ENCODE data around the gene PYCR2. TPM values are rescaled to one million over a fixed set of nuclear protein-coding genes. Genes with fewer than 3 reads are reported as not detected.

The PYCR2 gene
- polyA plus RNA-seq, 1 experiment, result 29.4 TPM

DNA sequence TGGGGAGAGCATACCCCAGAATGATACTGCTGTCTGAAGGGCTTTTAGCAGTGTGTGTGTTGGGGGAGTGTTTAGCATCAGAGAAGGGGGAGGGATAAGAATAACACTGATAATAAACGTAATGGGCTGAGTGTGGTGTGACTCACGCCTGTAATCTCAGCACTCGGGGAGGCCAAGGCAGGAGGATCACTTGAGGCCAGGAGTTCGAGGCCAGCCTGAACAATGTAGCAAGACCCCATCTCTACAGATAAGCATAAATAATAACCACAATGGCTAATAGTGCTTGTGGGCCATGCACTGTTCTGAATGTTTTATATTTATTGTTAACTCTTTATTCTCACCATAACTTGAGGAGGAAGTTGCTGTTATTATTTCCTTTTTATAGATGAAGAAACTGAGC, 19.5 kb upstream of the PYCR2 start:
- POLR2A ChIA-PET, result no interaction called here
- Histone ChIP-seq H3K27ac (ENCODE audit: low read depth, low read length) (no peak overlapping the region), H3K27me3 (ENCODE audit: control insufficient read depth, insufficient read depth, low read length) (peaks cover 16% of the 10 kb centered on the region), H3K9me3 (ENCODE audit: control insufficient read depth, insufficient read depth, low read length) (no peaks in the 10 kb centered on the region; the same call in 1 of the 2 replicates), H3K4me3 (ENCODE audit: low read depth, low read length) (no peak overlapping the region)
- DNase-seq (ENCODE audit: low read depth, low spot score), result no peak
- CTCF ChIA-PET, result interaction anchor here (0.7 kb wide), 1 partner anchor 469 kb away, joined by 3 read pairs; no protein-coding TSS in a partner anchor
- TF ChIP-seq, protein P1, sequence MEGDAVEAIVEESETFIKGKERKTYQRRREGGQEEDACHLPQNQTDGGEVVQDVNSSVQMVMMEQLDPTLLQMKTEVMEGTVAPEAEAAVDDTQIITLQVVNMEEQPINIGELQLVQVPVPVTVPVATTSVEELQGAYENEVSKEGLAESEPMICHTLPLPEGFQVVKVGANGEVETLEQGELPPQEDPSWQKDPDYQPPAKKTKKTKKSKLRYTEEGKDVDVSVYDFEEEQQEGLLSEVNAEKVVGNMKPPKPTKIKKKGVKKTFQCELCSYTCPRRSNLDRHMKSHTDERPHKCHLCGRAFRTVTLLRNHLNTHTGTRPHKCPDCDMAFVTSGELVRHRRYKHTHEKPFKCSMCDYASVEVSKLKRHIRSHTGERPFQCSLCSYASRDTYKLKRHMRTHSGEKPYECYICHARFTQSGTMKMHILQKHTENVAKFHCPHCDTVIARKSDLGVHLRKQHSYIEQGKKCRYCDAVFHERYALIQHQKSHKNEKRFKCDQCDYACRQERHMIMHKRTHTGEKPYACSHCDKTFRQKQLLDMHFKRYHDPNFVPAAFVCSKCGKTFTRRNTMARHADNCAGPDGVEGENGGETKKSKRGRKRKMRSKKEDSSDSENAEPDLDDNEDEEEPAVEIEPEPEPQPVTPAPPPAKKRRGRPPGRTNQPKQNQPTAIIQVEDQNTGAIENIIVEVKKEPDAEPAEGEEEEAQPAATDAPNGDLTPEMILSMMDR (IDR thresholded peaks at IDR 0.05; ENCODE audit: low read depth, low read length), result no peak

DNA sequence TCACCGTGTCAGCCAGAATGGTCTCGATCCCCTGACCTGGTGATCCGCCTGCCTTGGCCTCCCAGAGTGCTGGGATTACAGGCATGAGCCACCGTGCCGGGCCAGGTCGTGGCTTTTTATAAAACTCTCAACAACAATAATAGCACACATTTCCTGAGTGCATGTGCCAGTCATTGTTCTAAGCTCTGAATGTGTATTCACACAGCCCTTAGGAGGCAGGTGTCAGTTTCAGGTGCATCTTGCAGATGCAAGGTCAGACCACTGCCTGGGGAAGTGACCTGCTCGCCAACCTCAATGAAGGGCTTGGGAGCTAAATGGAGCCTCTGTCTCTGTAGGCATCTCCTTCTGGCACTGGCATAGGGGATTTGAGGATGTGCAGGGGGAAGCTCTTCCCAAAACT, 18.5 kb upstream of the PYCR2 start:
- Histone ChIP-seq H3K9me3 (ENCODE audit: control insufficient read depth, insufficient read depth, low read length) (no peaks in the 10 kb centered on the region; the same call in 1 of the 2 replicates), H3K4me3 (ENCODE audit: low read depth, low read length) (no peak overlapping the region), H3K27me3 (ENCODE audit: control insufficient read depth, insufficient read depth, low read length) (peaks cover 13% of the 10 kb centered on the region), H3K27ac (ENCODE audit: low read depth, low read length) (no peak overlapping the region)
- ChIA-PET CTCF (interaction anchor here (0.6 kb wide), 1 partner anchor 42 kb away, joined by 3 read pairs; no protein-coding TSS in a partner anchor), POLR2A (no interaction called here)
- no peak for DNase-seq (ENCODE audit: low read depth, low spot score)
- TF ChIP-seq, protein P1 (IDR thresholded peaks at IDR 0.05; ENCODE audit: low read depth, low read length), result no peak

DNA sequence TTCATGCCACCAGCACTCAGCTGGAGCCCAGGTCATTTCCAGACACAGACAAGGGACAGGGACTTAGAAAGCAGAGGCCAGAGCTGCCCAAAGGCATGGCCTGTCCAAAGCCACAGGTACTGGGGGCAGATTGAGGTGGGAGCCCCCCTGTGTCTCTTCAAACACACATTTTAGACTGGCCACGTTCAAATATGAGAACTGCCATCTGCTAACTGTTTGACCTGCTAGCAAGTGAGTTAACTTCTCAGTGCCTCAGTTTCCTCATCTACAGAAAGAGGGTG, 17.8 kb upstream of the PYCR2 start:
- POLR2A ChIA-PET, result no interaction called here
- DNase-seq (ENCODE audit: low read depth, low spot score), result no peak
- TF ChIP-seq, protein P1 (IDR thresholded peaks at IDR 0.05; ENCODE audit: low read depth, low read length), result no peak
- no peak overlapping the region for H3K27ac ChIP-seq (ENCODE audit: low read depth, low read length)
- no peaks in the 10 kb centered on the region; the same call in 1 of the 2 replicates for H3K9me3 ChIP-seq (ENCODE audit: control insufficient read depth, insufficient read depth, low read length)
- CTCF ChIA-PET, result no interaction called here
- peaks cover 12% of the 10 kb centered on the region for H3K27me3 ChIP-seq (ENCODE audit: control insufficient read depth, insufficient read depth, low read length)
- no peak overlapping the region for H3K4me3 ChIP-seq (ENCODE audit: low read depth, low read length)

DNA sequence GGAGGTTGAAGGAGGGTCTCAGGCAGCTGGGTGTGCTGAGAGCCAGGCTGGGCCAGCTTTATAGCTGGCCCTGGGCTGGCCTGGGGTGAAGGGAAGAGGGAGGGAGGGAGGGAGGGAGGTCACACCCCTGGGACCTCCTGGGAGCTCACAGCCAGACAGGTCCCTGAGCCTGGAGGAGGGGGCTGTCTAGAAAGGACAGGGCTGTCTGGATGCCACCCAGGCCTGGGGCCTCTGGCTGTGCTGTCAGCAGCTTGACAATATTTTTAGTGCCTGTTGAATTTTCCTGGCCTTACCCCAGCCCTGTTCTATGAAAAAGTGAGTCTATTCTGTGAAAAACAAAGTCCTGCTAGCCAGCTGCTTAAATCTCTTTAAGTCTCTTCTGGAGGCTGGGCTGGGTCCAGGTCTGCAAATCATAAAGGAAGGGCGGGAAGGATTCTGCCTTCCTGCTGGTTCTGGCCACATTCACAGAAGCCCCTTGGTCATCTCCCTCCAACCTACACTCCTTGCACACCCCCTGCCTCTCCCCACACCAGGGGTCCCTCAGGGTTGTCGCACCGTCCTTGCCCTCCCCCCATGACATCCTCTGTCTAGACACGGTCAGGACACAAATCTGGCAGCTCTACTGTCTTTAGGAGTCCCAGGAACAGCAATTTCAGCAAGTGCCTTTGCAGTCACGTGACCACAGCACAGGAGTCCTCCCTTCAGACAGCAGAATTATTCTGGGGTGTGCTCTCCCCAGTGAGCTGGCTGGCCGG, 17.3 kb upstream of the PYCR2 start, which contains the start of gene LEFTY2:
TSS of gene LEFTY2 (minus strand) at position 34 of the 755 bp plus-strand sequence. CDS start 80 bp downstream, outside the sequence.
- no peak within 1 kb of the TSS for H3K4me3 ChIP-seq (ENCODE audit: low read depth, low read length)
- H3K27me3 ChIP-seq (ENCODE audit: control insufficient read depth, insufficient read depth, low read length), result peaks cover 9% of the 10 kb centered on the region
- DNase-seq (ENCODE audit: low read depth, low spot score), result no peak
- no peak within 1 kb of the TSS for H3K27ac ChIP-seq (ENCODE audit: low read depth, low read length)
- H3K9me3 ChIP-seq (ENCODE audit: control insufficient read depth, insufficient read depth, low read length), result no peaks in the 10 kb centered on the region; the same call in 1 of the 2 replicates
- TF ChIP-seq, protein P1 (IDR thresholded peaks at IDR 0.05; ENCODE audit: low read depth, low read length), result no peak
- ChIA-PET POLR2A (interaction anchor here (0.5 to 1.0 kb wide), 2 partner anchors 17 to 123 kb away, joined by 3 read pairs; partner anchors contain the start of gene PYCR2), CTCF (no interaction called here)

All from AG04450 (cell line).